HFFc6 (cell line): ENCODE measurements around the gene KRT86. TPM values are rescaled to one million over a fixed set of nuclear protein-coding genes. Genes with fewer than 3 reads are reported as not detected.

Experiments used
- DNase-seq: peaks from one replicate; pipeline ENCODE4 v3.0.0-alpha.2; 2018
- H3K27ac Mint-ChIP-seq: 2 replicates; pipeline ENCODE4 v1.8.0; 2020; ENCODE audit warnings: mild to moderate bottlenecking, mixed read lengths
- H3K27me3 Mint-ChIP-seq: 2 replicates; pipeline ENCODE4 v1.8.0; 2021; ENCODE audit warnings: mild to moderate bottlenecking, moderate library complexity, mixed read lengths; ENCODE audit not compliant: insufficient read depth
- H3K36me3 Mint-ChIP-seq: 2 replicates; pipeline ENCODE4 v1.8.0; 2021; ENCODE audit warnings: low read depth, mixed read lengths
- H3K4me1 Mint-ChIP-seq: 2 replicates; pipeline ENCODE4 v1.8.0; 2020; ENCODE audit warnings: low read depth, mixed read lengths
- H3K4me3 Mint-ChIP-seq: 2 replicates; pipeline ENCODE4 v1.8.0; 2020; ENCODE audit warnings: mild to moderate bottlenecking, moderate library complexity, mixed read lengths
- H3K9me3 Mint-ChIP-seq: 2 replicates; pipeline ENCODE4 v1.8.0; 2020; ENCODE audit warnings: mild to moderate bottlenecking, mixed read lengths
- CTCF ChIP-seq: fragments of 200-600 bp; sonication (generic); IDR thresholded peaks from 2 replicates; pipeline ENCODE4 v1.5.0; 2021; ENCODE audit warnings: antibody characterized with exemption, mild to moderate bottlenecking
- total RNA-seq, 6 experiments: library from RNA; stranded (reverse); fragmentation: NEBNext Ultra II Directional; extraction: Animal tissue kit (Norgen Biotek cat#: 25700); gene quantifications; 2 replicates in 1 of 6; 3 replicates in 5 of 6; pipeline ENCODE4 v1.2.3, GENCODE V29; 2021

Gene KRT86
- total RNA-seq, 6 experiments from 2014 or later, result 0.15 to 0.26 (median 0.19) TPM; not detected in 1

- peaks cover 36% of the 10 kb centered on the region for H3K27me3 Mint-ChIP-seq
- no peak for DNase-seq
- no peak overlapping the region for H3K4me3 Mint-ChIP-seq
- no peak for TF ChIP-seq CTCF
- H3K4me1 Mint-ChIP-seq, result peaks cover 8% of the 10 kb centered on the region; the same call in 1 of the 2 replicates
- no peak overlapping the region for H3K27ac Mint-ChIP-seq
- H3K9me3 Mint-ChIP-seq, result peaks cover 4% of the 10 kb centered on the region; the same call in 1 of the 2 replicates
- H3K36me3 Mint-ChIP-seq, result no peaks in the 10 kb centered on the region
Measured at GRCh38 chr12:52337054-52337453, 62.6 kb downstream of the KRT86 start.

DNA sequence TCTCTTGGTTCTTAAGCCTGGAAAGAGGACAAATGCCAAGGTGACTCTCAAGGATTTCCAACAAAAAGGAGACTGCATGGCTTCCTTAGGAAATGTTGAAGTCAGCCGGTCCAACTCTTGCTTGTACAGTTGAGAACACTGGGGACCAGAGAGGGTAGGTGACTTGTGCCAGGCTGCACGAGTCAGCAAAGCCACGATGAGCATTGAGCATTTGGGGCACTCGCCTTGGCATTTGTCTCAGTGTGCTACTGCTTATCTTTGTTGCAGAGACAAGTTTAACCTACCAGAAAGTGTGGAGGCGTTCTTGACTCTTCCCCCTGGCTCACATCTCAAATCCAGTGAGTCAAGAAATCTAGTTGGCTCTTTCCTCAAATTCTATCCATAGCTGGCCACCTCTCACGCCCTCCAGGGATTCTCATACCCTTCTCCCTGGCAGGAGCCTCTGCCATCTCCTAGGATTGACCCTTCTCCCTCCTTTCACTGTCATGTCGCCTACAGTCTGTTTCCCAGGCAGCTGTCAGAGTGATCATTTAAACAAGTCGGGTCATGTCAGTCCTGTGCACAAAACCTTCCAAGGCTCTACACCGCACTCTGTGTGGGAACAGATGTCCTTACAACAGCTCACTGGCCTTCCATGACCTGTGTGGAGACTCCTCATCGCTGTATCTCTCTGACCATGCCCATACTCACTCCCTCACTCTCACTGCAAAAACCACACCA is 64.0 kb downstream of the KRT86 start:
- no peak overlapping the region for H3K4me3 Mint-ChIP-seq
- peaks cover 42% of the 10 kb centered on the region for H3K27me3 Mint-ChIP-seq
- no peak for DNase-seq
- peaks cover 8% of the 10 kb centered on the region; the same call in 1 of the 2 replicates for H3K4me1 Mint-ChIP-seq
- TF ChIP-seq CTCF, result no peak
- H3K36me3 Mint-ChIP-seq, result no peaks in the 10 kb centered on the region
- H3K9me3 Mint-ChIP-seq, result peaks cover 7% of the 10 kb centered on the region
- no peak overlapping the region for H3K27ac Mint-ChIP-seq

DNA sequence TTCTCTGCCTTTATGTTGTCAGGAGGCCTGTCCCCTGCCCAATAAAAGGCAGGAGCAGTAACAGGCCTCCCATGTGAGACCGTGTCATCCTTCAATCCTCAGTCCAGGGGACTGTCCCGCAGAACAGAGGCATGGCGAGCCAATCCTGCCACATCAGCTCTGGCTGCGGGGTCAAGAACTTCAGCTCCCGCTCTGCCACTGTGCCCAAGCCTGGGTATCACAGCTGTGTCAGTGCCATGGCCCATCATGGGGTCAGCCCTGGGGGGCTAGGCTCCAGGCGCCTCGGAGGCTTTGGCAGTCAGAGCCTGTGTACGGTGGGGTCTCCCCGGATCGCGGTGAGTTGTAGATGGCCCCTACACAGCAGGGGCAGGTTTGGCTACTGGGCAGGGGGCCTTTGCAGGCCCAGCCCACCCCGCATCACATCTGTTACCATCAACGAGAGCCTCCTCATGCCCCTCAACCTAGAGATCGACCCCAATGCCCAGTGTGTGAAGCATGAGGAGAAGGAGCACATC is 66.7 kb downstream of the KRT86 start:
- Mint-ChIP-seq H3K4me3 (no peak overlapping the region), H3K36me3 (no peaks in the 10 kb centered on the region), H3K4me1 (peaks cover 8% of the 10 kb centered on the region; the same call in 1 of the 2 replicates), H3K27me3 (peaks cover 58% of the 10 kb centered on the region), H3K9me3 (peaks cover 10% of the 10 kb centered on the region), H3K27ac (no peak overlapping the region)
- TF ChIP-seq CTCF, result no peak
- no peak for DNase-seq

DNA sequence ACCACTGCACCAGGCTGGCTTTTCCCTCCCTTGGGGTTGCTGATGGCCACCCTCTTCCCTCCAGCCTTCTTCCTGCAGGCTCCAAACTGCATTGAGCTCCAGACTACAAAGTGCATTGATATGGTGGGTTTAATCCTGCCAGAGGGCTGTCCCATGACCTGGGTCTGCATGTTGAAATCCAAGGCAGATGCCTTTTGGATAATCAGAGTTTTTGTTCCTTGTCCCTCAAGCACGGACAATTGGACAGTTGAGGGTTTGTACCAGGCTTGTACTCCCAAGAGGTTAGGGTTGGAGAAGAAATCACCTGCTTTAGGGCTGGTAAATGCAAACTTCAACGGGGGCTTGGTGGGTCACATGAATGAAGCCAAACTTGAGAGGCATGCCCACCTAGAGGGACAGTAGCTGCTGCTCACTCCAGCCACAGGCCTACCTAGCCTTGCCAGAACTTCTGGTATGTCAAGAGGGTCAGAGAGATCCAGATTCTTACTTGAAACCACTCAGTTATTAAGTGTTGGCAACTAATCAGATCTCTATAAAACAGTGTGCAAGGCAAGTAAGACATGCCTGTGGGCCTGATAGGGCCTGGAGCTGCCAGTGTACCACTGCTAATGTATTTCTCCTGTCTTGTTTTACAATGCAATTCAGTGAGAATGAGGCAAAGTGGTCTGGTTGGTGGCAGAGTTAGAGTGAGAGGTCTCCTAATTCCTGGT is 68.5 kb downstream of the KRT86 start:
- no peak overlapping the region for H3K27ac Mint-ChIP-seq
- no peak for DNase-seq
- TF ChIP-seq CTCF, result no peak

GRCh38 chr12:52343550-52343949 is 69.1 kb downstream of the KRT86 start:
- Mint-ChIP-seq H3K36me3 (no peaks in the 10 kb centered on the region), H3K9me3 (peaks cover 10% of the 10 kb centered on the region)
- no peak for TF ChIP-seq CTCF

More for the DNA sequence above, 68.5 kb downstream of the KRT86 start:
- H3K36me3 Mint-ChIP-seq, result no peaks in the 10 kb centered on the region
- no peaks in the 10 kb centered on the region for H3K4me1 Mint-ChIP-seq
- H3K9me3 Mint-ChIP-seq, result peaks cover 10% of the 10 kb centered on the region
- no peak overlapping the region for H3K4me3 Mint-ChIP-seq
- H3K27me3 Mint-ChIP-seq, result peaks cover 68% of the 10 kb centered on the region

More at GRCh38 chr12:52343550-52343949, 69.1 kb downstream of the KRT86 start:
- H3K27me3 Mint-ChIP-seq, result peaks cover 65% of the 10 kb centered on the region
- no peak overlapping the region for H3K4me3 Mint-ChIP-seq
- no peak overlapping the region for H3K27ac Mint-ChIP-seq
- no peaks in the 10 kb centered on the region for H3K4me1 Mint-ChIP-seq
- no peak for DNase-seq
